Measurements from ENCODE around the gene ANKMY1. TPM values are rescaled to one million over a fixed set of nuclear protein-coding genes. Genes with fewer than 3 reads are reported as not detected.
A peak's percentile ranks its signal among the peaks of the same experiment; 100 is the strongest.

ANKMY1 gene
- polyA plus RNA-seq, 2 of the 4 experiments (the other 2 are of a cell fraction) = 10.6 to 16.5 TPM

GRCh38 chr2:240445961-240446663, 111.7 kb downstream of the ANKMY1 start:
- ATAC-seq = no peak

DNA sequence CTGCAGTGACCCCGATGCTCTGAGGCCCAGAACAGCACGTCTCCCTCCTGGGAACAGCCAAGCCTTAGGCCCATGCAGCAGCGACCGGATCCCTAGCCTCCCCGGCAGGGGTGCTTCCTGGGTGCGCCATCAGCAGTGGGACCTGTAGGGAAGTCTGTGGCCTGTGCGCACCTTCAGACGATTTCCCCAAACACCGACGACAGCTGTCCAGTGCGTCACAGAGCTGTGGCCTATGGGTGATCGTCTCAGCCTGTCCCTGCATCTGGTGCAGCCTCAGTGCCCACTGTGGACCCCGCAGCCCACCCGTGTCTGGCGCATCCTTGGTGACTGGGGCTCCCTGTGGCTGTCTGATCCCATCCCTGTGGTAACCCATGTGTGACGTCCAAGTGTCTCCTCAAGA, 113.3 kb downstream of the ANKMY1 start:
- 100% methylated on average over 3 of the region's 16 CpGs for WGBS (ENCODE audit: missing lambda C conversion rate)
- H3K27ac ChIP-seq = peak overlapping the region; percentile 48 to 78; a peak in 4 of 6 replicates
- ChIA-PET POLR2A (no interaction called here), CTCF (interaction anchor here (0.8 to 1.1 kb wide), 2 partner anchors 211 to 213 kb away, joined by 3 to 6 read pairs; no protein-coding TSS in a partner anchor)
- FAIRE-seq (no peak), ATAC-seq (no peak), DNase-seq (ENCODE audit: low read depth in 1 of 2, low spot score in 1 of 2) (no peak)
- no peak overlapping the region for H3K4me3 ChIP-seq
- no peak overlapping the region; the same call in 2 of the 3 replicates for H3K4me2 ChIP-seq
- H3K9me3 ChIP-seq = no peaks in the 10 kb centered on the region
- H3K4me1 ChIP-seq = peaks cover 34% of the 10 kb centered on the region
- TF ChIP-seq HES2 (IDR thresholded peaks at IDR 0.05) = no peak
- TF ChIP-seq, protein P1, sequence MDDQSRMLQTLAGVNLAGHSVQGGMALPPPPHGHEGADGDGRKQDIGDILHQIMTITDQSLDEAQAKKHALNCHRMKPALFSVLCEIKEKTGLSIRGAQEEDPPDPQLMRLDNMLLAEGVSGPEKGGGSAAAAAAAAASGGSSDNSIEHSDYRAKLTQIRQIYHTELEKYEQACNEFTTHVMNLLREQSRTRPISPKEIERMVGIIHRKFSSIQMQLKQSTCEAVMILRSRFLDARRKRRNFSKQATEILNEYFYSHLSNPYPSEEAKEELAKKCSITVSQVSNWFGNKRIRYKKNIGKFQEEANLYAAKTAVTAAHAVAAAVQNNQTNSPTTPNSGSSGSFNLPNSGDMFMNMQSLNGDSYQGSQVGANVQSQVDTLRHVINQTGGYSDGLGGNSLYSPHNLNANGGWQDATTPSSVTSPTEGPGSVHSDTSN (IDR thresholded peaks at IDR 0.05) = no peak
- TF ChIP-seq CEBPB (IDR thresholded peaks at IDR 0.05) = no peak
- no peak for TF ChIP-seq RFX5 (IDR thresholded peaks at IDR 0.05)
- TF ChIP-seq FOSB (CRISPR knock-in tag; IDR thresholded peaks at IDR 0.05) = no peak
- no peak for TF ChIP-seq FOXS1 (CRISPR knock-in tag; IDR thresholded peaks at IDR 0.05)
- TF ChIP-seq CBX8 (IDR thresholded peaks at IDR 0.05) = no peak
- no peak for TF ChIP-seq RCOR1 (IDR thresholded peaks at IDR 0.05; ENCODE audit: low read depth, low read length)
- no peak for TF ChIP-seq POLR2AphosphoS2 (conservative IDR thresholded peaks at IDR 0.05; ENCODE audit: low read length)
- TF ChIP-seq, protein P2, sequence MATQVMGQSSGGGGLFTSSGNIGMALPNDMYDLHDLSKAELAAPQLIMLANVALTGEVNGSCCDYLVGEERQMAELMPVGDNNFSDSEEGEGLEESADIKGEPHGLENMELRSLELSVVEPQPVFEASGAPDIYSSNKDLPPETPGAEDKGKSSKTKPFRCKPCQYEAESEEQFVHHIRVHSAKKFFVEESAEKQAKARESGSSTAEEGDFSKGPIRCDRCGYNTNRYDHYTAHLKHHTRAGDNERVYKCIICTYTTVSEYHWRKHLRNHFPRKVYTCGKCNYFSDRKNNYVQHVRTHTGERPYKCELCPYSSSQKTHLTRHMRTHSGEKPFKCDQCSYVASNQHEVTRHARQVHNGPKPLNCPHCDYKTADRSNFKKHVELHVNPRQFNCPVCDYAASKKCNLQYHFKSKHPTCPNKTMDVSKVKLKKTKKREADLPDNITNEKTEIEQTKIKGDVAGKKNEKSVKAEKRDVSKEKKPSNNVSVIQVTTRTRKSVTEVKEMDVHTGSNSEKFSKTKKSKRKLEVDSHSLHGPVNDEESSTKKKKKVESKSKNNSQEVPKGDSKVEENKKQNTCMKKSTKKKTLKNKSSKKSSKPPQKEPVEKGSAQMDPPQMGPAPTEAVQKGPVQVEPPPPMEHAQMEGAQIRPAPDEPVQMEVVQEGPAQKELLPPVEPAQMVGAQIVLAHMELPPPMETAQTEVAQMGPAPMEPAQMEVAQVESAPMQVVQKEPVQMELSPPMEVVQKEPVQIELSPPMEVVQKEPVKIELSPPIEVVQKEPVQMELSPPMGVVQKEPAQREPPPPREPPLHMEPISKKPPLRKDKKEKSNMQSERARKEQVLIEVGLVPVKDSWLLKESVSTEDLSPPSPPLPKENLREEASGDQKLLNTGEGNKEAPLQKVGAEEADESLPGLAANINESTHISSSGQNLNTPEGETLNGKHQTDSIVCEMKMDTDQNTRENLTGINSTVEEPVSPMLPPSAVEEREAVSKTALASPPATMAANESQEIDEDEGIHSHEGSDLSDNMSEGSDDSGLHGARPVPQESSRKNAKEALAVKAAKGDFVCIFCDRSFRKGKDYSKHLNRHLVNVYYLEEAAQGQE (IDR thresholded peaks at IDR 0.05) = no peak

More at GRCh38 chr2:240445961-240446663, 111.7 kb downstream of the ANKMY1 start:
- POLR2A ChIA-PET = no interaction called here
- CTCF ChIA-PET = interaction anchor here (0.9 to 5.8 kb wide), 3 partner anchors 7 to 218 kb away, joined by 3 to 29 read pairs (median 4); no protein-coding TSS in a partner anchor
- no peak overlapping the region for H3K4me3 ChIP-seq
- H3K9me3 ChIP-seq = no peaks in the 10 kb centered on the region
- no peak overlapping the region for H3K4me2 ChIP-seq
- DNase-seq (ENCODE audit: low read depth in 1 of 2, low spot score in 1 of 2) = no peak
- TF ChIP-seq FOSL2 (IDR thresholded peaks at IDR 0.05) (no peak), FOSL2 (CRISPR knock-in tag; IDR thresholded peaks at IDR 0.05) (no peak), CBX8 (IDR thresholded peaks at IDR 0.05) (no peak), POLR2A (IDR thresholded peaks at IDR 0.05; ENCODE audit: low read length) (no peak), CBX2 (IDR thresholded peaks at IDR 0.05; ENCODE audit: borderline replicate concordance, low read depth) (no peak), HOXA7 (CRISPR knock-in tag; IDR thresholded peaks at IDR 0.05) (no peak), CHD2 (IDR thresholded peaks at IDR 0.05; ENCODE audit: low read length, partially characterized antibody) (no peak), ESRRA (IDR thresholded peaks at IDR 0.05; ENCODE audit: borderline replicate concordance, low read length) (no peak), CEBPB (IDR thresholded peaks at IDR 0.05) (no peak), EHF (CRISPR knock-in tag; IDR thresholded peaks at IDR 0.05) (no peak), TP53 (CRISPR knock-in tag; IDR thresholded peaks at IDR 0.05) (no peak), SREBF2 (IDR thresholded peaks at IDR 0.05) (no peak), ZFP36 (IDR thresholded peaks at IDR 0.05; ENCODE audit: borderline replicate concordance, partially characterized antibody) (no peak), RNF2 (IDR thresholded peaks at IDR 0.05; ENCODE audit: borderline replicate concordance, low read depth) (no peak), NFE2L2 (conservative IDR thresholded peaks at IDR 0.05; ENCODE audit: low read length) (no peak), HEYL (CRISPR knock-in tag; IDR thresholded peaks at IDR 0.05) (no peak)
- TF ChIP-seq, protein P3, sequence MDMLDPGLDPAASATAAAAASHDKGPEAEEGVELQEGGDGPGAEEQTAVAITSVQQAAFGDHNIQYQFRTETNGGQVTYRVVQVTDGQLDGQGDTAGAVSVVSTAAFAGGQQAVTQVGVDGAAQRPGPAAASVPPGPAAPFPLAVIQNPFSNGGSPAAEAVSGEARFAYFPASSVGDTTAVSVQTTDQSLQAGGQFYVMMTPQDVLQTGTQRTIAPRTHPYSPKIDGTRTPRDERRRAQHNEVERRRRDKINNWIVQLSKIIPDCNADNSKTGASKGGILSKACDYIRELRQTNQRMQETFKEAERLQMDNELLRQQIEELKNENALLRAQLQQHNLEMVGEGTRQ (IDR thresholded peaks at IDR 0.05) = no peak
- TF ChIP-seq, protein P1 (IDR thresholded peaks at IDR 0.05) = no peak
- TF ChIP-seq, protein P4, sequence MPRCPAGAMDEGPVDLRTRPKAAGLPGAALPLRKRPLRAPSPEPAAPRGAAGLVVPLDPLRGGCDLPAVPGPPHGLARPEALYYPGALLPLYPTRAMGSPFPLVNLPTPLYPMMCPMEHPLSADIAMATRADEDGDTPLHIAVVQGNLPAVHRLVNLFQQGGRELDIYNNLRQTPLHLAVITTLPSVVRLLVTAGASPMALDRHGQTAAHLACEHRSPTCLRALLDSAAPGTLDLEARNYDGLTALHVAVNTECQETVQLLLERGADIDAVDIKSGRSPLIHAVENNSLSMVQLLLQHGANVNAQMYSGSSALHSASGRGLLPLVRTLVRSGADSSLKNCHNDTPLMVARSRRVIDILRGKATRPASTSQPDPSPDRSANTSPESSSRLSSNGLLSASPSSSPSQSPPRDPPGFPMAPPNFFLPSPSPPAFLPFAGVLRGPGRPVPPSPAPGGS (IDR thresholded peaks at IDR 0.05) = no peak
- TF ChIP-seq, protein P2 (IDR thresholded peaks at IDR 0.05) = no peak
- TF ChIP-seq, protein P5, sequence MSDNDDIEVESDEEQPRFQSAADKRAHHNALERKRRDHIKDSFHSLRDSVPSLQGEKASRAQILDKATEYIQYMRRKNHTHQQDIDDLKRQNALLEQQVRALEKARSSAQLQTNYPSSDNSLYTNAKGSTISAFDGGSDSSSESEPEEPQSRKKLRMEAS (IDR thresholded peaks at IDR 0.05) = no peak
- H3K4me1 ChIP-seq = peaks cover 50% of the 10 kb centered on the region
- FAIRE-seq = no peak
- no peak overlapping the region for H3K27ac ChIP-seq
- 86% methylated on average over 20 of the region's 24 CpGs for WGBS (ENCODE audit: missing lambda C conversion rate)
